ENCODE measurements around the gene KAZN.

Gene KAZN

DNA sequence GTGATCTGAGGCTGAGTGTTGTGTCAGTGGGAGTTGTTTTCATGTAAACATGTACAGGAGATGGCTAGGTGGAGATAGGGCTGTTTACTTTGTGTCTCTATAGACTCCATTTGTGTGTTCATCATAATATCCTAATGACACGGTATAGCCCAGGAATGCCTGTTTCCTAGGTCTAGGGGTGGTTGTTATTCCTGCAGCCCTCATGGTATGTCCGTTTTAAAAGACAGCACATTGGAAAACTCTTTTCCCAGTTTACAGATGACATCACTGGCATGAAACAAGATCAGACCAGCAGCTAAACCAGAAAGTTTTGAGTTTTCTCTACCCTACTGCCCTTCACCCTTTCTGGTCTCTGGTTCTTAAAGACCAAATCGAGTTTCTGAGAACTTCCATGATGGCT is 327.7 kb downstream of the KAZN start:
- no peak overlapping the region for H3K4me3 ChIP-seq (ENCODE audit: low read length)
- TF ChIP-seq, protein P1, sequence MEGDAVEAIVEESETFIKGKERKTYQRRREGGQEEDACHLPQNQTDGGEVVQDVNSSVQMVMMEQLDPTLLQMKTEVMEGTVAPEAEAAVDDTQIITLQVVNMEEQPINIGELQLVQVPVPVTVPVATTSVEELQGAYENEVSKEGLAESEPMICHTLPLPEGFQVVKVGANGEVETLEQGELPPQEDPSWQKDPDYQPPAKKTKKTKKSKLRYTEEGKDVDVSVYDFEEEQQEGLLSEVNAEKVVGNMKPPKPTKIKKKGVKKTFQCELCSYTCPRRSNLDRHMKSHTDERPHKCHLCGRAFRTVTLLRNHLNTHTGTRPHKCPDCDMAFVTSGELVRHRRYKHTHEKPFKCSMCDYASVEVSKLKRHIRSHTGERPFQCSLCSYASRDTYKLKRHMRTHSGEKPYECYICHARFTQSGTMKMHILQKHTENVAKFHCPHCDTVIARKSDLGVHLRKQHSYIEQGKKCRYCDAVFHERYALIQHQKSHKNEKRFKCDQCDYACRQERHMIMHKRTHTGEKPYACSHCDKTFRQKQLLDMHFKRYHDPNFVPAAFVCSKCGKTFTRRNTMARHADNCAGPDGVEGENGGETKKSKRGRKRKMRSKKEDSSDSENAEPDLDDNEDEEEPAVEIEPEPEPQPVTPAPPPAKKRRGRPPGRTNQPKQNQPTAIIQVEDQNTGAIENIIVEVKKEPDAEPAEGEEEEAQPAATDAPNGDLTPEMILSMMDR (conservative IDR thresholded peaks at IDR 0.05; ENCODE audit: low read length) = no peak
- DNase-seq (ENCODE audit: low read depth) = peak; percentile 46

DNA sequence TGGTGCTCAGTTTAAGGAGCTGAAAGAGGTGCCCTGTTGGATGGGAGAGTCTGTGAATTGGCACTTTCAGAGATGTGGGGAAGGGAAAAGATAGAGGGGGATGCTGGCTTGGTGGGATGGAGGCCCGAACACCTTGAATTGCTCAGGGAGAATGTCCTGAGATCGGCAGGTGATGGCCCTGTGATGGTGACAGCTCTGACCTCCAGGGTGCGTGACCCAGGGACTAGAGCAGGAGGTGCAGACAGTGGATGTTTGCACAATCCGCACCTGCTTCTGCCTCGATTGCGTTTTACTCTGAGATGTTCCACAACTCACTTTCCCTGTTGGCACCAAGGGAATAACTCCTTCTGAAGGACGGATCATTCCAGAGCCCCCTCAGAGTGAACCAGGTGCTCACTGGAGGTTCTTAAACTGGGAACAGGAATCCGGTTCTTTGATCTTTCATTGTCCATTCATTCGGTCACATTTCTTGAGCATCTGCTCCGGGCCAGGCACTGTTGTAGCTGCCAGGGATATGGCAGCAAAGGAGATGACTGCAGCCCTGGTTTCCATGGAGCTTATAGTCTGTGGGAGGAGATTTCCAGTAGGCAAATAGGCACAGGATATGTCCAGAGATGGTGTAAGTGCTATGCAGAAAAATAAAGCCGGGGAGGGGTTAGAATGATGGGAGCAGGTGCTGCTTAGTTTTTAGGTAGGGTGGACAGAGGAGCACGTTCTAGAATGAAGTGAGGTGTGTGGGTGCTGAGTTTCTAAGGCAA is 328.5 kb downstream of the KAZN start:
- DNase-seq (ENCODE audit: low read depth) = no peak
- TF ChIP-seq, protein P1 (conservative IDR thresholded peaks at IDR 0.05; ENCODE audit: low read length) = no peak
- no peak overlapping the region for H3K4me3 ChIP-seq (ENCODE audit: low read length)

DNA sequence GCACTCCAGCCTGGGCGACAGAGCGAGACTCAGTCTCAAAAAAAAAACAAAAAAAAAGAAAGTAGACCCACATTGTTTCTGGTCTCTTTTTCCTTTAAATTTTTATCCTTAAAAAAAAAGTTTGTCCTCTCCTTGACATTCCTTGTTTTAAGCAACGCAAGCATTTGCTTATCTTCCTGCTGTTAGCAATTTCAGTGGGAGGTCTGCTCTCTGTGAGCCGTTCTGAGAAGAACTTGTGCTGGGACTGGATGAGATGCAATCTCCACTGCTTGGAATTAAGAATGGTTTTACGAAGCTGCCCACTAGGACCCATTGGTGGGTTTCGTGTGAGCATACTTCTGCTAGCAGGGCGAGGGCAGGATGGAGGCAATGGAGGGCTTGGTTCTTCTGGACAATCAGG is 329.9 kb downstream of the KAZN start:
- DNase-seq (ENCODE audit: low read depth) = no peak
- H3K4me3 ChIP-seq (ENCODE audit: low read length) = no peak overlapping the region
- TF ChIP-seq, protein P1 (conservative IDR thresholded peaks at IDR 0.05; ENCODE audit: low read length) = no peak

DNA sequence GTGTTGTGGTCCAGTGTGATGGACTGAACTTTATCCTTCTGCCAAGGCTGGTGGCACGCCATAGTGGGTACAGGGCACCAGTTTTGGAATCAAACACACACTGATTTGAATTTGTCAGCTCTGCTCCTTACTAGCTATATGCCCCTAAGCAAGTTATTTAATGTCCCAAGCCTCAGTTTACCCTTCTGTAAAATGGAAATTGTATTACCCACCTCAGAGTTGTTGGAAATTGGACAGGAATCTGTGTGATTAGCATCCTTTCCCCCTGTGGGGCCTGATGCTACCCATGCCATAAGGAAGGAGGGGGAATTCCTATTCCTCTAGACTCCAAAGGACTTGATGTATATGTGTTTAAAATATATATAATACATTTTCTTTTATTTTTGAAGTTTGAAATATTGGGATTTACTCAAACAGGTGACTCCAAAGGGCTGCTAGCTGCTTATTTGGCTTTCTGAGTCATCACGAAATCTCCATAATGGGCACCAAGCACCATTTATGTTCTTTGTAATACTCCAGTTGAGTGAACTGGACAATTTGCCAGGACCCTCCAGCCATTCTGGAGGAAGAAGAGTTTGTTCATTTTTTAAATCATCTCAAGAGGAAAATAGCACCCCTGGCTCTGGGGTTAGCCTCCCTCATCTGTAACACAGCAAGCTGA is 330.5 kb downstream of the KAZN start:
- TF ChIP-seq, protein P1 (conservative IDR thresholded peaks at IDR 0.05; ENCODE audit: low read length) = no peak
- DNase-seq (ENCODE audit: low read depth) = no peak

DNA sequence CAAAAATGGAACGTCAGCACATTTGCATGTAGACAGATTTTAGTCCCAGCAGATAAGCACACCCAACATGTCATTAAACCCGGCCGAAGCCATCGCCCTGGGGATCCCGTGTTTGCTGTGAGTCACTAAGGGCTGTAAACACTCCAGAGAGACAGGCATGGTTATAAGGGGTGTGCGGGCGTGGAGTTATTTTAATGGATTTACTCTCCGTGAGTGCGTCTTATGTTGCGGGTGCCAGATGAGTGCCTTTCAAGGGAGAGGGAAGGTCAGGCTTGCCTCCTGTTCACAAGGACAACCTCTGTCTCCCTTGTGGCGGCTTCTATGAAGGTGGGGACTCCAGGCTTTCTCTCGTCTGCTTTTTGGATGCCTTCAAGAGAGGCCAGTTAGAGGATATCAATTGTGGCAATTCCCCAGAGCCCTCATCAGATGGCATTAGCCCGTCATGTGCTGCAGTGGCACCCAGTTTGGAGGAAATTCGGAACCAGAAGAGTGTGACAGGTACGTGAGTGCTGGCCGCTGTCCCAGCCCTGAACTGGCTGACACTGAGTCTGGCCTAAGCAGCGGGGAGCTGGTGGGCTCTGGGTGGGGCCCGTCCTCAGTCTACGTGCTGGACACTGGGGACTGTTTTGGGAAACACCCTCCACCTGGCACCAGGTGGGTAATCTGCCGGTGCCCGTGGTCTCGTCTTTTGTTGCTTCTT is 331.2 kb downstream of the KAZN start:
- peak; percentile 67 for DNase-seq (ENCODE audit: low read depth)
- H3K4me3 ChIP-seq (ENCODE audit: low read length) = no peak overlapping the region
- TF ChIP-seq, protein P1 (conservative IDR thresholded peaks at IDR 0.05; ENCODE audit: low read length) = no peak

More for the DNA sequence above, 330.5 kb downstream of the KAZN start:
- H3K4me3 ChIP-seq (ENCODE audit: low read length) = no peak overlapping the region

DNA sequence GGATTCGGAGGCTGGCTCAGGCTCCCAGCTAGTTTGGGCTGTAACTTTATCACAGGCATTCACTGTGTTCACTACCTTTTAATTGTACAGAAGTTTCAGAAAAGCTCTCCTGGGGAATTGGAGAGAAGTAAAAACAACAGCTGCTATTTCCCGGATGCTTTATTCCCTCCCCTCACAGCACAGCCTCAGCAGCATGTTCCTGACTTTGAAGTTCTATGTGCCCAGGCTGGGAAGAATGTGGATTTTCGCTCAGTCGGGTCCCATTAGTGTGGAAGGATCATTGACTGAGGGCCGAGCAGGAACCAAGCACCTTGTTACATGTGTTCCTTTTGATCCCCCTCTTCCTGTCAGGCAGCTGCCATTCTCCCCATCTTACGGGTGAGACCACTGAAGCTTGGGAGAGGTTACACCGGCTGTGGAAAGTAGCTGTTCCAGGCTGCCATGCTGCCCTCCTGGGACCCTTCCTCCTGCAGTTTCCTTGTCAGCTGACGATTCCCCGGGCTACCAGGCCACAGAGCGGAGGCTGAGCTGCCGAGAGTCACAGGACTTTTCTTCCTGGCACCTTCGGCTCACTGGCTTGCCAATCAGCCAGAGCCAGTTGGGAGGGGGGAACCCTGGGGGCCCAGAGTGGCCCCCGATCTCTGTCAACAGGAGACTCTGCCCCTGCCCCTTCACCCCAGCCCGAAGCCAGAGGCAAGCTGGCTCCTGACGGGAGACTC is 331.9 kb downstream of the KAZN start:
- TF ChIP-seq, protein P1 (conservative IDR thresholded peaks at IDR 0.05; ENCODE audit: low read length) = no peak
- H3K4me3 ChIP-seq (ENCODE audit: low read length) = no peak overlapping the region
- no peak for DNase-seq (ENCODE audit: low read depth)
